HK-2 (cell line): ENCODE measurements around the gene PDE4B.
"Not testable (repeated sequence)": the region's sequence is repeated elsewhere in the genome, so short reads cannot be mapped to it uniquely, and the experiment has no call there.

Experiments
- DNase-seq: peaks from one replicate; pipeline ENCODE4 v3.0.0-alpha.2; 2018; ENCODE audit not compliant: unreplicated experiment

PDE4B gene

DNA sequence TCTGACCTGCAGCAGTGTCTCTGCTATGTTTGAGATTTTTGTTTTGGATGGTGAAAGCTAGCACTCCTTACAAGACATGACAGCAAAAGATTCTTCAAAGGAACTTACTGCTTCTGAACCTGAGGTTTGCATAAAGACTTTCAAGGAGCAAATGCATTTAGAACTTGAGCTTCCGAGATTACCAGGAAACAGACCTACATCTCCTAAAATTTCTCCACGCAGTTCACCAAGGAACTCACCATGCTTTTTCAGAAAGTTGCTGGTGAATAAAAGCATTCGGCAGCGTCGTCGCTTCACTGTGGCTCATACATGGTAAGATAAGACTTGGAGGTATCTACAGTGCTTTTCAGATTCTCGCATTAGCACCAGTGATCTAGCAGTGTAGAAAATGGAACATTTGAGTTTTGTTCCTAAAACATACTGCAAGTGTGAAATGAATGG is 200.2 kb downstream of the PDE4B start:
- no peak for DNase-seq

DNA sequence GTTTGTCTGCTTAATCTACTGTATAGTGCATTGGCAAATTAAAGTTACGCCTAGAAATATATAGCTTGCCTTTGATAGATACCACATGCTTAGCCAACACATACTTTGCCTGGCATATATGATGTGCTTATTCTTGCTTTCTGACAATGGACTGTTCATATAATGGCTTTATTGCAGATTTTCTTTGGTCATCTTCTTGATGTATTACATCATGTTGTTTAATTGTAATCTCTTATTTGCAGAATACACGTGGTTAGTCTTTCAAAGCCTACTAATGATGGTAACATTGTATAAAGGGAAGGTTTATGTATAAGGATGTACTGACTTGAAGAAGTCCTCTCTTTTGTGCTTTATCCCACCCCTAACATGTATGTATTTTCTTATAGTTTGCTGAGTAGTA is 201.5 kb downstream of the PDE4B start:
- no peak for DNase-seq

DNA sequence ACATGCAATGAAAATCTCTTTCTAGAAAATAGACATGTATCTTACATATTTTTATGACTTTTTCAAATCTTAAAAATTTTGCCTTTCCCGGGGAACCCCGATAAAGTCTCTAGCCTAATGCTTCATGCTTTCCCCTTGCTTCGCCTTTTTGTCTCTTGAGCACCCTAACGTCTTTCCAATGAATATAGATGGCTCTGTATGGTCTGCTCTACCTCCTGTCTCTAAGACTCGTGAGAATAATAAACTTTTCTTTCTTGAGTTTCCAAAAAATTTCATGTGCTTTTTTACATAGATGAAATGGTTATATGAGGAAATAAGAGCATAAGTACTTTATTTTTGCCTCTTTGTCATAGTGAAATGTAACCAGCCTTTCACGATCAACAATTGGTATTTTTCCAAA is 202.6 kb downstream of the PDE4B start:
- DNase-seq, result no peak

DNA sequence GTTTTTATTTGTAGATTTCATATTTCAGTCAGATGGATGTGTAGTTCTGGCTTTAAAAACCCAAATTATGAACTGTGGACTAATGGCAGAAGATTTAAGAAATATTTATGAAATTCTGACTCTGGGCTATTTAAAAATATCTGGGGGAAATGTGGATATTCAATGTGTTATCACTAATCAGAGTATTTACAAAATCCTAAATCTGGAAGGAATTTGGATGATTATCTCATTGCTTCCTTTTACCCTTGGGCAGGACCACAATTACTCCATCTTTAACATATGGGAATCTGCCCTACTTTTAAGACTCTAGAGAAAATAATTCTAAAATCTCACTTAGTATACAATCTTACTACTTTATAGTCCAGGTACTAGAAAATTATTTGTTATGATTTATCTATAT is 203.2 kb downstream of the PDE4B start:
- DNase-seq, result no peak

DNA sequence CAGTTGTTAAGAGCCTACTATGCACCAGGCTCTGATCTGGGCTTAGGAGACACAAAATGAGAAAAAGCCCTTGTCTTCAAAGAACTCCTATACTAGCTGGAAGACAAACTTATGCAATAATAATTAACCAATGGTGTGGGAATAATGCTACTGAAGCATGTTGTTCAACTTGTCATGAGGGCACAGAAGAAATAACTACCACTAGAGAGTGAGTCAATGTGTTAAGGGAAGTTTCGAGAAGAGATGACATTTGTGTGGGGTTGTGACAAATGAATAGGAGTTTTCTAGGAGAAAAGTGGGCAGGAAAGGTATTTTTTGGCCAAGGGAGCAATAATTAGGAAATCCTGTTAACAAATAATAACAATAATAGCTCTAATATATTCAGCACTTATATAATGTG is 205.0 kb downstream of the PDE4B start:
- no peak for DNase-seq

DNA sequence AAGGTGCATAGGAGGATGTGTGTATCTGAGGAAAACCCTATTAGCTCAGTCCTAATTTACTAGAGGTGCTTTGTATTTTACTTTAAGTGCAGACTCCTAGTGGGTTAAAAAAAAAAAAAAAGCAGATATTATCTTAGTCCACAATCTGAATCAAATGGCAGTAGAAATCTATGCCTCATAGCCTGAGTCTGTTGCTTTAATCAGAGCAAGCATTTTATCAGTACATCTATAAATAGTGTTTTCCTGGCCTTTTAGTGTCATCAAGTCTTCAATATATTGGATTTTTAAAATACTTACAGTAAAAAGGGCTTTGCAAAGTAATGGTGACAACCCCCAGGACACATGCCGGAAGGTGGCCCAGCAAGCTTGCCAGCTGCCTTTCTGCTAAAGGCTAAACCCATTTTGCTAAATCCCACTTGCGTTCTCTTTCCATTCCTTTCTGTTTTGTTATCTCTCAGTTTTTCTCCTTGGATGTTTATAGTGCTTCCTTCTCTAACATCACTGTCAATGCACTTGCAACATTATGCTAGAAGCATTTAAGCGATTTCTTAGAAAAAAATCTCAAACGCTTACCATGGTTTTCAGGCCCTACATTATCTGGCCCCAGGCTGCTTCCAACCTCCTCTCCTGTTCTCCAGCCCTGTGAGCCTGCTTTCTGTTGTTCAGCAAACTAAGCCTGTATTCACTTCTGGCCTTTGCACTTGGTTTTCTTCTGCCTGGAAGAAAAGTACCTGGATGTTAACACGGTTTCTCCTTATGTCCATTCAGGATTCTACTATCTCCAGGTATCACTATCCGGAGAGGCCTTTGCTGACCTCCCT is 206.3 kb downstream of the PDE4B start:
- DNase-seq, result no peak

DNA sequence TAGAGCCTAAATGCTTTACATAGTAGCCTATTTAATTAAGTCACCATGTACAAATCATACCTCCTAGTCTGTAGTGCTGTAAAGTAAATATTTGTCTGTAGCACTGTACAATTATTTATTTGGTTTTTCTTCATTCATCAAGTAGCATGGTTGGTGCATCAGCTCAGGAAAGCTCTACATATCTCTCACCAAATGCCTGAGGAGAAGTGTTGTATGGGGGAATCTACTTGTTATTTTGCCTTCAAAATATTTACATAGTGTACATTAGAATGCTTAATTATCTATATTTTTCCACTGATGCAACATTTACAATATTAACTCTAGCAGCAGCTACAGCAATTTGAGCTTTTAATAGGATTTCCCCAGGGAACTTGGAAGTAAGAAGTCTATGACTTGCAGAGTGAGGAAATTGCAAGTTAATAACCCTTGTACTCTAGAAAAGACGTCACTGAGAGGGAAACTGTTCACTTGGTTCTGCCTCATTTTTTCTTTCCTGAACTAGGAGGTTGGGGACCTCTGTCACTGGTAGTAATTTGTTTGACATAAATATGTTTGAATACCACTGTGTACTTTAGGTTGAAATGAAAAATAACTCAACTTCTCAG is 207.4 kb downstream of the PDE4B start:
- DNase-seq, result no peak

DNA sequence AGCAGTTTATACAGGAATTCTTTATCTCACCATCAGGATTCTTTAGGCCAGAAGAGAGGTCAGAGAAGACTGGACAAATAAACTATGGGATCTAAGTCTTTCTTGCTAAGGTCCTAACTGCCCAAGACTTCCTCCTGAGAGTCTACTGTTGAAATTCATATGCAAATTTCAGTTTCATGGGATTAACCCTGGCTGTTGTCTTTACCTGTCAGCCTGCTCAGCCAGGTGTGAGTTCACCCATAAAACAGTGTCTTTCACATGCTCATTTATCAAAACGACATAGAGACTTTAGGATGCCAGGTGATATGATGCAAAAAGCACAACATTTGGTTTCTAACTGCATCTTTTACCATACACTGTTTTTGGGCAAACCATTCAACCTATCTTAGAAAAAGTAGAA is 211.0 kb downstream of the PDE4B start:
- DNase-seq, result no peak

DNA sequence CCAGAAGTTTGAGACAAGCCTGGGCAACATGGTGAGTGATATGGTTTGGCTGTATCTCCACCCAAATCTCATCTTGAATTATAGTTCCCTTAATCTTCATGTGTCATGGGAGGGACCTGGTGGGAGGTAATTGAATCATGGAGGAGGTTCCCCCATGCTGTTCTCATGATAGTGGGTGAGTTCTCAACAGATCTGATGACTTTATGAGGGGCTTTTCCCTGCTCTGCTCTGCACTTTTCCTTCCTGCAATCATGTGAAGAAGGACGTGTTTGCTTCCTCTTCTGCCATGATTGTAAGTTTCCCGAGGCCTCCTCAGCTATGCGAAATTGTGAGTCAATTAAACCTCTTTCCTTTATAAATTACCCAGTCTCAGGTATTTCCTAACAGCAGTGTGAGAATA is 213.8 kb downstream of the PDE4B start:
- not testable (repeated sequence) for DNase-seq

DNA sequence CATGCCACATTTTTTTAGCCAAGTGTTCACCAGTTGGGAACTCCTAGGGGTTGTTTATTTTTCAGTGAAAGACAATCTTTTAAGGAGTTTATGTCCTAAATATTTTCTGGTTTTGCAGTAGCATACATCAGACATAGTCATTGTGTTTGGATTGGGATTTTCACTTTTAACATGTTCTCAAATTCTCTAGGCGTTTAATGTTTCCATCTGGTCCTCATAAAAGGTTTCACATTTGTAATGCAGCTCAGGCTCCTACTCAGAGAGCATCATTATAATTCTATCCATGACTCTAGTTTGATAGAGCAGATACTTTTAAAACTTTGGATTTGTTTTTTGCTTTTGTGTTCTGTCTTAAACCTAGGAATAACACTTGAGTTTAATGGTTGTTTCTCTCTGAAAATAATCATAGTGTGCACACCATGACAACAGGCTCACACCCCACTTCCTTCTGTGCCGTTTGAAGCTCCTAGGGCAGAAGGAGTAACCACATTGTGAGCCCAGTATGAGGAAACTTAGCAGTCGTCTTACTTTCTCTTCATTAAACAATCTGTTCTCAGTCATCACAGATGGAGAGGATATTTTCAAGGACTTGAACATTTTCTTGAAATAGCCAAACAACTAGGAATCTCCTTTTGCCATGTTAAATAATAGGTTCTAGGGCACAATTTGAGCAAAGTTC is 219.6 kb downstream of the PDE4B start:
- DNase-seq, result no peak

DNA sequence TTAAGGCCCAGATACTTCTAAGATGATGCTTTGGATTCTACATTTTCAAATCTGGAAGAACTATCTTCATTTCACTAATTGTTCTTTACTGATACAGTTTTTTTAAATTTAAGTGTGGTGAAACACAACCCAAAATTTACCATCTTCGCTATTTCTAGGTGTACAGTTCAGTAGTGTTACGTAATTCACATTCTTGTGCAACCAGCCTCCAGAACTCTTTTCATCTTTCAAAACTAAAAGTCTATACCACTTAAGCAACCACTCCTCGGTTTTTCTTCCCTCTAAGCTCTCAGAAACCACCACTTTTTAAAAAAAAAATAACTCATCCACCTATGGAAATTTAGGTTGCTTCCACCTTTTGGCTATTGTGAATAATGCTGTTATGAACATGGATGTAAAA is 220.7 kb downstream of the PDE4B start:
- DNase-seq, result no peak

DNA sequence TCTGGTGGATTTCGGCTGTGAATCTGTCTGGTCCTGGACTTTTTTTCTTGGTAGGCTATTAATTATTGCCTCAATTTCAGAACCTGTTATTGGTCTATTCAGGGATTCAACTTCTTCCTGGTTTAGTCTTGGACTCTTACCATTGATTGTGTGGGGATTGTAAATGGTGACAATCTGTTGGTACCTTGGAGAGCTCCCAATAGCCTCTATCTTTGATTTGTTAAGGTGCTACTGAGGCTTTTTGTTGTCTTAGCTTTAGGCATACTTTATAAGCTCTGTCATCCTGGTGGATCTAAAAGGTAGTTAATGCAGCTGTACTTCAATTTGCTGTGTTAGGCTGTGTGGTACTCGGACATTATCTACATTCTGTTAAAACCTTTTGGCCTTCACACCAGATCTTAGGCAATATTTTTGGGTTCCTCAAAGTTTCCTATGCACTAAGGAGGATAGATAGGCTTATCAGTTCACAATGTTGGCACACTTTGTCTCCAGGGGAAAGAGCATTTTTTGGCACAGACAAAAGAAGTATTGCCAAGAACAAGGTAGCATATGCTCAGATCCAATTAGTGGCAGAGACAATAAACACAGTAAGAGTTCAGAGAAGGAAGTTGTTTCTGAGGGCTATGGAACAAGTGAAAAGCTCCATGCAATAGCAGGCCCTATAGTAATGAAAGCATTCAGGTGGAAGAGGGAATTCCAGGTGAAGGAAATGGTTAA is 230.4 kb downstream of the PDE4B start:
- no peak for DNase-seq

DNA sequence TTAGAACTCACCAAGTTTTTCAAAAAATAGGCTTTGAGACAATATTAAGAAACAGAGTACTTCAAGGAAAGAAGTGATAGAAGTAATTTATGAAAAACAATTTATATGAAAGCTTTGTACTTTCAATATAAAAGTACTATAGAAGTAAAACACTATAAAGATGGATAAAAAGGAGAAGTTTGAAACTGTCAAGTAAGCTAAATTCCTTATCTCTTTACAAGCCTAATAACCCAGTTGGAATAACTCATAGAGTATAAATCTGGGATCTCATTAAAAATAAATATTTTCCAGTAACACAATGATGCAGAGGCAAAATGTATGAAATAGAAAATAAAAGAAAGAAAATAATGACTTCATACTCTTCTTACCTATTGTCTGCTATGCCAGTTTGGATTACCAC is 232.5 kb downstream of the PDE4B start:
- DNase-seq, result no peak

DNA sequence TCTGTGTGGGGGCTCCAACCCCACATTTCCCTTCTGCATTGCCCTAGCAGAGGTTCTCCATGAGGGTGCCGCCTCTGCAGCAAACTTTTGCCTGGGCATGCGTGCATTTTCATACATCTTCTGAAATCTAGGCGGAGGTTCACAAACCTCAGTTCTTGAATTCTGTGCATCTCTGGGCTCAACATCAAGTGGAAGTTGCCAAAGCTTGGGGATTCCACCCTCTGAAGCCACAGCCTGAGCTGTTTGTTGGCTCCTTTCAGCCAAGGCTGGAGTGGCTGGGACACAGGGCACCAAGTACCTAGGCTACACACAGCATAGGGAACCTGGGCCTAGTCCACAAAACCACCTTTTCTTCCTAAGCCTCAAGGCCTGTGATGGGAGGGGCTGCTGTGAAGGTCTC is 235.3 kb downstream of the PDE4B start:
- DNase-seq, result no peak

DNA sequence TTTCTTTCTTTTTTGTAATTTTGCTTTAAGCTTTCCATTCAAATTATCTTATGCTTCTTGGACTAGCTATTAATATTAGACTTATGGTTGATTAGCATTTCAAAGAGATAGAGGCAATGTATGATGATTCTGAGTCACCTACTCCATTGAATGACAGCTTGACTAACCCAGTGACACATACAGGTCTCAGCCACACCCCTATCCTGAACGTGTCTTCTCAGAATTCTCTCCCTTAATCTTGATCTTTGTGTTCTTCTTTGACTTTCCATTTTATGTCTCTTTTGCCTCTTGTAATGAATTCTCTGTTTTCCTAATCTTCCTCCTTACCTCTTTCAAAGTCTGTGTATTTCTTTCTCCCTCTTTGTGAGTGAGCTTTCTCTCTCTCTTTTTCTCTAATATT is 241.1 kb downstream of the PDE4B start:
- no peak for DNase-seq

DNA sequence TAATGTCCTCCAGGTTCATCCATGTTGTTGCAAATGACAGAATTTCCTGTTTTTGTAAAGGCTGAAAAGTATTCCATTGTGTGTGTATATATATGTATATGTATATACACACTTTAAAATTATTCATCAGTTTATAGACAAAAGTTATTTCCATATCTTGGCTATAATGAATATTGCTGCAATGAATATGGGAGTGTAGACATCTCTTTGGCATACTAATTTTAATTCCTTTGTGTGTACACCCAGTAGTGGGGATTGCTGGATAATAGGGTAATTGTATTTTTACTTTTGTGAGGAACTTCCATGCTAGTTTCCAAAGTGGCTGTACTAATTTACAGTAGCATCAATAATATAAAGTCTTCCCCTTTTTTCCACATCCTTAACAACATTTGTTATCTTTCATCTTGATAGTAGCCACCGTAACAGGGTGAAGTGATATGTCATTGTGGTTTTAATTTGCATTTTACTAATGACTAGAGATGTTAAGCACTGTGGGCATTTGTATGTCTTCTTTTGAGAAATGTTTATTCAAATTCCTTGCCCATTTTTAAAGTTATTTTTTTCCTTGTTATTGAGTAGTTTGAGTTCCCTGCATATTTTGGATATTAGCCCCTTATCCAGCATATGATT is 243.0 kb downstream of the PDE4B start:
- no peak for DNase-seq

DNA sequence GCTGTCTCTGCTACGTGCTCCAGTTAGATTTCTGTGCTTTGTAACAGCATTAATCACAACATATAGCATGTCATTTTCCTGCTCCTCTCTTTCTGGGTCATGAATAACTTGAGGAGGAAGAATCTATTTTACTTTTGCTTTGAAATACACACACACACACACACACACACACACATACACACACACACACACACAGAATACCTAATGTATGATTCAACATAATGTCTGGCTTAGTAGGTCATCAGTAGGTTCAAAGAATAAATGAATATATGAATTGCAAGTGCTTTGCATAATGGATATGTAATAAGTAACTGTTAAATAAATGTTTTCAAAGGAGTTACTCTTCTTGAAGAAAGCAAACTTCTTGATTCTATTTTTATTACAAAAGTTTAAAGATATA is 249.0 kb downstream of the PDE4B start:
- no peak for DNase-seq

DNA sequence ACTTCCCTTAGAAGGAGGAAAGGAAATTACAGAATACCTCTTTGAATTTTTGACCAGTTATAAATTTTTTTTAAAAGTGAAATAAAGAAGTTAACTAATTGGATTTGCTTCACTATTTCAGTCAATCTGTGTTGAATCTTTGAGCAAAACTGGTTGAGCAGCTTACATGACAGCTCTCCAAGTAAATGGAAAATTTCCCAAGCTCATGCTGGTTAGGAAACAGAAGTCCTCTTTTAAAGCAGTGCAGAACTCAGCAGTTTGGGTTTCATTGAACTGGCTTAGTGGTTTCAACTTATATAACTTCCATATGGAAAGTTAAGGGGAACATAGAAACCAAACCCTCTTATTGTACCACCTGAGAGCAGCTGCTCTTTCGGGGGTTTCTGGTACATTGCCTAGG is 250.5 kb downstream of the PDE4B start:
- DNase-seq, result no peak

DNA sequence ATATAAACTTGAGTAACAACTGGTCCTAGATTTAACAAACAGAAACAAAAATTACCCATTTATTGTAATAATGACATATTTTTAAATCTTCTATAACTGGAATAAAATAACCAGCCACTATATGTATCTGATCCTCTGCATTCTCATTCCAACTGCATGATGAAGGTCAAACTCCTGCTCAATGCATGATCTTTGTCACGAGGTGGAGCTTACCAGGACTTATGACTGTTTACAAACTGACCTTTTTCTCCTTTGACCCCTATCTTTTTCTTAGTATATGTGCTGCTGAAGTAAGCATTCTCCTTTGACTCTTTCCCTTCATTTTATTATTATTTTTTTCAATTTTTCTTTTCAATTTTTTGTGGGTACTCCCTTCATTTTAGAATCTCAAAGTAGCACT is 252.2 kb downstream of the PDE4B start:
- no peak for DNase-seq

DNA sequence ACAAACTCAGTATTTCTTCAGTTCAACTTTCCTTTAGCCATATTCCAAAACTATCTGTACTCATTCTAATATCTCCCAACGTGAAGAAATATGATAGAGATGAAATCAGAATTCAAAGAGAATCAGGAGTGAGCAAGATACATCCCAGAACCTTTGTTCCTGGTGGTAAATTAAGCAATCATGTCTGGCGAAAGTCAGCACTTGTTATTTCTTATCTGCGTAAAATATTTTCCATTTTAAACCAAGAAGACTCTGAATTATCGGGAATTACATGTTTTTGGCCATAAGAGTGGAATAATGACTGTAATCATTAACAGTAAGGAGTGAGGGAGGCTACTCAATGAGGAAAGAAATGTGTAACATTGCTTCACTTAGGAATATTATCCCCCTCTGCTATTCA is 253.7 kb downstream of the PDE4B start:
- no peak for DNase-seq

DNA sequence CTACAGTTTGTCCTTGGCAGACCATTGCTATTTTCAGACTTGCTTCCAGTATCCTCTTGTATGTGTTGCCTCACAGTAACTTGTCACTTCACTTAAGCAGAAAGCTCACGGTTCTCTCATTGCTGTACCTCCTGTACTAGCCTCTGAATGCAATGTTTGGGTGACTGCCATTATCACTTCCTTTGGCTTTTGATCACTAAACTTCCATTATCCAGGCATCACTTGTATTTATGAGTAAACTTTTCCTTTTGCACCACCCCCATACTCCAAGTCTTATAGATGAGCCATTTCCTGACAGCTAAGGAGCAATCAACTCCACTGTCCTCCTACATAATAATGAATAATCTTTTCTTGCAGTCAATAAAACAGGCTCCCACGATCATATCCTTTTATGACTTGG is 255.3 kb downstream of the PDE4B start:
- no peak for DNase-seq

DNA sequence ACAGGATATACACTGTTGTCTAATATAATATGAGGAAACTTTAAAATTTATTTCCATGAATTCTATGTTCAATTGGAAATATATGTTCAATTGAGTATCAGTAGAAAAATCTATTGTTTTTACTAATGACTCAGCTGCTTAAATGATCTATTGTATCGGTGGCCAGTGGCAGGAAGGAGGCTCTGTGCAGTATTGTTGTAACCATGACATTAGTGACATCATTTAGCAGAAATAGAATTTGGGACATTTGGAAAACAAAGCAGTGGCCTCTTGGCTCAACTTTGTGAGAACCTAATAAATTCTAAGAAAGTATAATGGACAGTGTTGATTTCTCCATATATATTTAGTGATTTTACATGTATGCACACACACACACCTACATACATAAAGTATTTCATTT is 257.4 kb downstream of the PDE4B start:
- no peak for DNase-seq
